ENCODE measurements around the gene CRYGA.

DNA sequence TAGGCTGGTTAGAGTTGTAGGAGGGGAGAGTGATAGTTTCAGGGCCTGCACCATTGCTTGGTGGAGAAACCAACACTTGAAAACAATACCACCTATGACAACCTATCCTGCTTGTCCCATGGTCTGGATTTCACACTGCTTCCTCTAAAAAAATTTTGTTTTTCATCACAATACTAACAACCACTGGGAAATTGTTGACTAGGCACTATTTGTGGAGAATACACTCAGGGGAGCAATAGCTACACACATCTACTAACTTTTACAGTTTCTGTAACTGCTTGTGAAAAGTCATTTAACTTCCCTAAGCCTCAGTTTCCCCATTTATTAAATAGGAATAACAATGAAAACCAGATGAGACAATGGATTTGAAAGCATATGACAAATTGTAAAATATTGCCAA, 13.3 kb downstream of the CRYGA start:
- TF ChIP-seq SMC3 (IDR thresholded peaks at IDR 0.05; ENCODE audit: low read depth, low read length) = no peak
- TF ChIP-seq, protein P1, sequence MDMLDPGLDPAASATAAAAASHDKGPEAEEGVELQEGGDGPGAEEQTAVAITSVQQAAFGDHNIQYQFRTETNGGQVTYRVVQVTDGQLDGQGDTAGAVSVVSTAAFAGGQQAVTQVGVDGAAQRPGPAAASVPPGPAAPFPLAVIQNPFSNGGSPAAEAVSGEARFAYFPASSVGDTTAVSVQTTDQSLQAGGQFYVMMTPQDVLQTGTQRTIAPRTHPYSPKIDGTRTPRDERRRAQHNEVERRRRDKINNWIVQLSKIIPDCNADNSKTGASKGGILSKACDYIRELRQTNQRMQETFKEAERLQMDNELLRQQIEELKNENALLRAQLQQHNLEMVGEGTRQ (IDR thresholded peaks at IDR 0.05; ENCODE audit: borderline replicate concordance, low read depth, low read length) = no peak
- TF ChIP-seq, protein P2, sequence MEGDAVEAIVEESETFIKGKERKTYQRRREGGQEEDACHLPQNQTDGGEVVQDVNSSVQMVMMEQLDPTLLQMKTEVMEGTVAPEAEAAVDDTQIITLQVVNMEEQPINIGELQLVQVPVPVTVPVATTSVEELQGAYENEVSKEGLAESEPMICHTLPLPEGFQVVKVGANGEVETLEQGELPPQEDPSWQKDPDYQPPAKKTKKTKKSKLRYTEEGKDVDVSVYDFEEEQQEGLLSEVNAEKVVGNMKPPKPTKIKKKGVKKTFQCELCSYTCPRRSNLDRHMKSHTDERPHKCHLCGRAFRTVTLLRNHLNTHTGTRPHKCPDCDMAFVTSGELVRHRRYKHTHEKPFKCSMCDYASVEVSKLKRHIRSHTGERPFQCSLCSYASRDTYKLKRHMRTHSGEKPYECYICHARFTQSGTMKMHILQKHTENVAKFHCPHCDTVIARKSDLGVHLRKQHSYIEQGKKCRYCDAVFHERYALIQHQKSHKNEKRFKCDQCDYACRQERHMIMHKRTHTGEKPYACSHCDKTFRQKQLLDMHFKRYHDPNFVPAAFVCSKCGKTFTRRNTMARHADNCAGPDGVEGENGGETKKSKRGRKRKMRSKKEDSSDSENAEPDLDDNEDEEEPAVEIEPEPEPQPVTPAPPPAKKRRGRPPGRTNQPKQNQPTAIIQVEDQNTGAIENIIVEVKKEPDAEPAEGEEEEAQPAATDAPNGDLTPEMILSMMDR (IDR thresholded peaks at IDR 0.05) = no peak
- TF ChIP-seq, protein P3, sequence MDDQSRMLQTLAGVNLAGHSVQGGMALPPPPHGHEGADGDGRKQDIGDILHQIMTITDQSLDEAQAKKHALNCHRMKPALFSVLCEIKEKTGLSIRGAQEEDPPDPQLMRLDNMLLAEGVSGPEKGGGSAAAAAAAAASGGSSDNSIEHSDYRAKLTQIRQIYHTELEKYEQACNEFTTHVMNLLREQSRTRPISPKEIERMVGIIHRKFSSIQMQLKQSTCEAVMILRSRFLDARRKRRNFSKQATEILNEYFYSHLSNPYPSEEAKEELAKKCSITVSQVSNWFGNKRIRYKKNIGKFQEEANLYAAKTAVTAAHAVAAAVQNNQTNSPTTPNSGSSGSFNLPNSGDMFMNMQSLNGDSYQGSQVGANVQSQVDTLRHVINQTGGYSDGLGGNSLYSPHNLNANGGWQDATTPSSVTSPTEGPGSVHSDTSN (IDR thresholded peaks at IDR 0.05) = no peak
- TF ChIP-seq CHD2 (IDR thresholded peaks at IDR 0.05; ENCODE audit: low read length, partially characterized antibody) = no peak
- TF ChIP-seq, protein P4, sequence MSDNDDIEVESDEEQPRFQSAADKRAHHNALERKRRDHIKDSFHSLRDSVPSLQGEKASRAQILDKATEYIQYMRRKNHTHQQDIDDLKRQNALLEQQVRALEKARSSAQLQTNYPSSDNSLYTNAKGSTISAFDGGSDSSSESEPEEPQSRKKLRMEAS (IDR thresholded peaks at IDR 0.05; ENCODE audit: low read depth) = no peak
- TF ChIP-seq POLR2AphosphoS5 (IDR thresholded peaks at IDR 0.05; ENCODE audit: low read depth, low read length) = no peak
